Right cardiac atrium (tissue), 5 donors: ENCODE measurements around the gene THSD1. TPM values are rescaled to one million over a fixed set of nuclear protein-coding genes. Genes with fewer than 3 reads are reported as not detected.
A peak's percentile ranks its signal among the peaks of the same experiment; 100 is the strongest.
"Not testable (repeated sequence)": the region's sequence is repeated elsewhere in the genome, so short reads cannot be mapped to it uniquely, and the experiment has no call there.

Source experiments
- ATAC-seq, 2 donors: fragments of 200-7000 bp; cut with Tn5 transposase; one replicate each; pipeline versions ENCODE4 v1.8.0 to v1.9.1; 2020; ENCODE audit warnings: moderate library complexity in 2 of 2, mild to moderate bottlenecking in 1 of 2
- DNase-seq, 3 donors: peaks; one replicate each; pipeline ENCODE4 v3.0.0-alpha.2; 2020
- H3K27ac ChIP-seq: one replicate; pipeline ENCODE4 v1.5.1; 2013; ENCODE audit warnings: mild to moderate bottlenecking, low read length, control low read depth, moderate library complexity
- H3K27me3 ChIP-seq: one replicate; pipeline ENCODE4 v1.6.1; 2013; ENCODE audit not compliant: control insufficient read depth, insufficient read depth
- H3K4me1 ChIP-seq: one replicate; pipeline ENCODE4 v1.6.1; 2013; ENCODE audit warnings: low read length; ENCODE audit not compliant: control insufficient read depth, insufficient read depth
- H3K4me3 ChIP-seq: one replicate; pipeline ENCODE4 v1.5.1; 2013; ENCODE audit warnings: low read length, control low read depth
- H3K9me3 ChIP-seq: one replicate; pipeline ENCODE4 v1.6.1; 2013; ENCODE audit warnings: low read length; ENCODE audit not compliant: control insufficient read depth
- WGBS: extraction: QIAGEN DNeasy Blood & Tissue Kit; methylation state at CpG from one replicate; pipeline ENCODE4 v1.1.7; 2013; 5-methylcytosine and 5-hydroxymethylcytosine counted together
- intact Hi-C, 4 donors: fragments of 100-400 bp; cut with DNase I; formaldehyde crosslinking; loops; one replicate each; pipeline versions ENCODE4 v1.11.0 to v1.14.0; 2022 to 2023
- polyA plus RNA-seq: library from polyadenylated mRNA; stranded (reverse); fragments of 200-250 nt; gene quantifications from one replicate; pipeline ENCODE4 v1.2.3, GENCODE V29; 2013
- total RNA-seq, 4 donors: library from RNA; stranded (reverse); fragmentation: NEBNext Ultra II Directional; extraction: Animal tissue kit (Norgen Biotek cat#: 25700); gene quantifications; one replicate each; pipeline ENCODE4 v1.2.1, GENCODE V29; 2021
- donor health status: healthy with polysubstance abuse.
- donor health status: DM: no; HTN: yes; CAD: no.
- donor health status: DM: no; HTN: no; CAD: no.
- donor health status: DM: no; HTN: yes; CAD: no; lungs with severe emphysema.
- donor health status: DM: yes; HTN: yes; CAD: no.

The THSD1 gene
- total and polyA plus RNA-seq, 5 donors, result 3.9 to 7.0 (median 5.8) TPM

GRCh38 chr13:52359534-52359933 is 46.4 kb downstream of the THSD1 start:
- ATAC-seq (peak in 1 of 2 donors; percentile 74), DNase-seq (no peak)
- WGBS, result 57% methylated on average over 4 of the region's 4 CpGs
- intact Hi-C loops, result no loop called here
- no peaks in the 10 kb centered on the region for H3K4me1 ChIP-seq
- no peaks in the 10 kb centered on the region for H3K9me3 ChIP-seq
- H3K27ac ChIP-seq, result no peak overlapping the region
- no peak overlapping the region for H3K4me3 ChIP-seq
- H3K27me3 ChIP-seq, result no peaks in the 10 kb centered on the region

- 96% methylated on average over 2 of the region's 2 CpGs for WGBS
- intact Hi-C loops, result no loop called here
Measured at GRCh38 chr13:52356327-52356726, 49.6 kb downstream of the THSD1 start.

GRCh38 chr13:52353193-52353592 is 52.8 kb downstream of the THSD1 start:
- no peak overlapping the region for H3K4me3 ChIP-seq
- DNase-seq (no peak), ATAC-seq (no peak)
- 74% methylated on average over 1 of the region's 1 CpG for WGBS
- no peaks in the 10 kb centered on the region for H3K9me3 ChIP-seq
- intact Hi-C loops, result no loop called here
- H3K27ac ChIP-seq, result no peak overlapping the region
- no peaks in the 10 kb centered on the region for H3K4me1 ChIP-seq
- H3K27me3 ChIP-seq, result no peaks in the 10 kb centered on the region

More at GRCh38 chr13:52356327-52356726, 49.6 kb downstream of the THSD1 start:
- Histone ChIP-seq H3K27ac (no peak overlapping the region), H3K4me1 (no peaks in the 10 kb centered on the region), H3K4me3 (no peak overlapping the region), H3K9me3 (no peaks in the 10 kb centered on the region), H3K27me3 (no peaks in the 10 kb centered on the region)
- ATAC-seq (no peak), DNase-seq (no peak)

GRCh38 chr13:52348983-52349780 is 56.8 kb downstream of the THSD1 start:
- Histone ChIP-seq H3K27ac (no peak overlapping the region), H3K27me3 (no peaks in the 10 kb centered on the region), H3K4me1 (no peaks in the 10 kb centered on the region), H3K4me3 (no peak overlapping the region), H3K9me3 (no peaks in the 10 kb centered on the region)
- intact Hi-C loops, result loop anchor here in 1 of 4 donors (10.0 kb wide), 1 partner anchor 106 kb away; the partner anchor contains the start of genes CKAP2 and VPS36
- ATAC-seq (peak in 1 of 2 donors; percentile 41), DNase-seq (no peak)
- 88% methylated on average over 6 of the region's 6 CpGs for WGBS

- intact Hi-C loops, result loop anchor here in 1 of 4 donors (10.0 kb wide), 1 partner anchor 107 kb away; the partner anchor contains the start of genes CKAP2 and VPS36
- DNase-seq (no peak), ATAC-seq (peak in 1 of 2 donors; percentile 28)
- Histone ChIP-seq H3K27me3 (no peaks in the 10 kb centered on the region), H3K9me3 (no peaks in the 10 kb centered on the region), H3K27ac (no peak overlapping the region), H3K4me1 (no peaks in the 10 kb centered on the region), H3K4me3 (no peak overlapping the region)
- WGBS, result 27% methylated on average over 5 of the region's 5 CpGs
Measured at GRCh38 chr13:52348071-52348470, 57.9 kb downstream of the THSD1 start.

- intact Hi-C loops, result loop anchor here in 1 of 4 donors (10.0 kb wide), 1 partner anchor 109 kb away; the partner anchor contains the start of genes CKAP2 and VPS36
- WGBS, result 68% methylated on average over 5 of the region's 5 CpGs
- ATAC-seq, result no peak
- Histone ChIP-seq H3K4me1 (no peaks in the 10 kb centered on the region), H3K4me3 (no peak overlapping the region), H3K27me3 (no peaks in the 10 kb centered on the region), H3K27ac (no peak overlapping the region), H3K9me3 (no peaks in the 10 kb centered on the region)
- DNase-seq, result no peak
Measured at GRCh38 chr13:52345631-52346251, 60.2 kb downstream of the THSD1 start.

DNA sequence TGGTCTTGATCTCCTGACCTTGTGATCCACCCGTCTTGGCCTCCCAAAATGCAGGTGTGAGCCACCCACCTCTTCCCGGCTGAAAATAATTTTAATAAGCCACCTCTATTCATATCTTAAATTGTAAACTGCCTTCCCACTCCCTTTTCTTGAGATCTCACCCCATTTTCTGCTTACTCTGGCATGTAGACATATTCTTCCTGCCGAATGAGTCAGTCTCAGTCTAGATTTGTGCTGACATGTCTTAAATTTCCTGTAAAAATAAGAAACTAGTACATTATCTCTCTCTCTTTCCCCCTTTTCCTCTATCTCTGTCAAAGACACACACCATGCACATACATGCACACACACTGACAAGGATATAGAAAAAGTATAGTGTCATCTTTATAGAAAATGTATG is 60.9 kb downstream of the THSD1 start:
- Histone ChIP-seq H3K4me1 (no peaks in the 10 kb centered on the region), H3K27me3 (no peaks in the 10 kb centered on the region), H3K27ac (no peak overlapping the region), H3K4me3 (no peak overlapping the region), H3K9me3 (no peaks in the 10 kb centered on the region)
- 49% methylated on average over 3 of the region's 3 CpGs for WGBS
- ATAC-seq, result peak; percentile 61 to 66
- intact Hi-C loops, result loop anchor here in 1 of 4 donors (10.0 kb wide), 1 partner anchor 110 kb away; the partner anchor contains the start of genes CKAP2 and VPS36
- DNase-seq, result no peak

- ATAC-seq (peak; percentile 74 to 76), DNase-seq (peak in 1 of 3 donors; percentile 60)
- Histone ChIP-seq H3K4me3 (no peak overlapping the region), H3K4me1 (no peaks in the 10 kb centered on the region), H3K27ac (no peak overlapping the region), H3K9me3 (no peaks in the 10 kb centered on the region), H3K27me3 (no peaks in the 10 kb centered on the region)
- 71% methylated on average over 10 of the region's 10 CpGs for WGBS
- intact Hi-C loops, result loop anchor here in 3 of 4 donors (5.0 to 10.0 kb wide), 2 partner anchors 108 to 111 kb away; partner anchors contain the start of genes VPS36 (in 3 of the 3) and CKAP2 (in 1 of the 3)
Measured at GRCh38 chr13:52344108-52344507, 61.9 kb downstream of the THSD1 start.

DNA sequence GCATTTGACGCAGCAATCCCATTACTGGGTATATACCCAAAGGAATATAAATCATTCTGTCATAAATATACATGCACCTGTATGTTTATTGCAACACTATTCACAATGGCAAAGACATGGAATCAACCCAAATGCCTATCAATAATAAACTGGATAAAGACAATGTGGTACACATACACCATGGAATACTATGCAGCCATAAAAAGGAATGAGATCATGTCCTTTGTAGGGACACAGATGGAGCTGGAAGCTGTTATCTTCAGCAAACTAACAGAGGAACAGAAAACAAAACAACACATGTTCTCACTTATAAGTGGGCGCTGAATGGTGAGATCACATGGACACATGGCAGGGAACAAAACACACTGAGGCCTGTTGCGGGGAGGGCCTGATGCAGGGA is 63.8 kb downstream of the THSD1 start:
- intact Hi-C loops, result loop anchor here in 3 of 4 donors (5.0 to 10.0 kb wide), 2 partner anchors 110 to 113 kb away; partner anchors contain the start of genes VPS36 (in 3 of the 3) and CKAP2 (in 1 of the 3)
- DNase-seq, ATAC-seq, H3K27ac ChIP-seq, H3K4me1 ChIP-seq, H3K4me3 ChIP-seq, H3K9me3 ChIP-seq, H3K27me3 ChIP-seq: not testable (repeated sequence)
- 96% methylated on average over 3 of the region's 3 CpGs for WGBS

GRCh38 chr13:52337828-52338455 is 68.0 kb downstream of the THSD1 start:
- intact Hi-C loops, H3K27ac ChIP-seq, ATAC-seq, H3K4me3 ChIP-seq, H3K9me3 ChIP-seq, H3K27me3 ChIP-seq, H3K4me1 ChIP-seq, DNase-seq: not testable (repeated sequence)
- 78% methylated on average over 7 of the region's 7 CpGs for WGBS
